Sigmoid colon (tissue), 7 donors: Measurements from ENCODE around the gene IVD. TPM values are rescaled to one million over a fixed set of nuclear protein-coding genes. Genes with fewer than 3 reads are reported as not detected.

ENCODE experiments used
- DNase-seq: peaks from one replicate; pipeline ENCODE4 v3.0.0-alpha.2; 2019
- H3K27ac ChIP-seq, 4 donors: fragments of 200-600 bp; sonication (generic); one replicate each; pipeline ENCODE4 v1.5.1; 2016 to 2019; ENCODE audit warnings: mild to moderate bottlenecking in 1 of 4
- H3K27me3 ChIP-seq, 3 donors: fragments of 200-600 bp; sonication (generic); one replicate each; pipeline ENCODE4 v1.5.1; 2019; ENCODE audit warnings: mild to moderate bottlenecking in 1 of 3
- H3K36me3 ChIP-seq, 4 donors: fragments of 200-600 bp; sonication (generic); one replicate each; pipeline ENCODE4 v1.5.1; 2016 to 2019
- H3K4me1 ChIP-seq, 4 donors: fragments of 200-600 bp; sonication (generic); one replicate each; pipeline ENCODE4 v1.5.1; 2017 to 2019
- H3K4me3 ChIP-seq, 4 donors: fragments of 200-600 bp; sonication (generic); one replicate each; pipeline ENCODE4 v1.5.1; 2017 to 2019; ENCODE audit warnings: mild to moderate bottlenecking in 2 of 4, moderate library complexity in 1 of 4
- H3K9me3 ChIP-seq, 4 donors: fragments of 200-600 bp in 3 of 4; sonication (generic) in 3 of 4; one replicate each; pipeline versions ENCODE4 v1.5.1 to v1.6.1; 2013 to 2019
- EP300 ChIP-seq, 4 donors: sonication (generic); formaldehyde crosslinking; IDR thresholded peaks; one replicate each; pipeline ENCODE4 v1.6.1; 2017; ENCODE audit warnings: antibody characterized with exemption in 4 of 4
- POLR2A ChIP-seq, 2 donors: fragments of 450-650 bp; IDR thresholded peaks; one replicate each; pipeline ENCODE4 v1.6.1; 2016; ENCODE audit warnings: antibody characterized with exemption in 2 of 2, mild to moderate bottlenecking in 2 of 2, moderate library complexity in 2 of 2
- POLR2AphosphoS5 ChIP-seq, 4 donors: sonication (generic); formaldehyde crosslinking; IDR thresholded peaks; one replicate each; pipeline ENCODE4 v1.6.1; 2017; ENCODE audit warnings: antibody characterized with exemption in 4 of 4
- WGBS, 2 donors: extraction: QIAGEN DNeasy Blood & Tissue Kit; methylation state at CpG; one replicate each; pipeline ENCODE4 v1.1.7; 2013; 5-methylcytosine and 5-hydroxymethylcytosine counted together
- intact Hi-C: fragments of 100-400 bp; cut with DNase I; formaldehyde crosslinking; loops from one replicate; pipeline ENCODE4 v1.15.1; 2023
- polyA plus RNA-seq, 3 donors: library from polyadenylated mRNA; stranded (reverse); fragments of 200-250 nt; gene quantifications; one replicate each; pipeline ENCODE4 v1.2.3, GENCODE V29; 2013
- total RNA-seq, 4 donors: library from RNA; depleted of rRNA; stranded (reverse); fragments of >200 nt; gene quantifications; one replicate each; pipeline ENCODE4 v1.1.0, GENCODE V29; 2016
- TF ChIP-seq, protein P1 (sequence below), 4 experiments: fragments of 450-650 bp in 3 of 4; fragments of 200-600 bp in 1 of 4; IDR thresholded peaks; one replicate each; pipeline ENCODE4 v1.5.1; 2016 to 2019; ENCODE audit warnings: antibody characterized with exemption in 4 of 4, mild to moderate bottlenecking in 3 of 4, moderate library complexity in 2 of 4
- donor health status: healthy with polysubstance abuse.
- donor health status: Bipolar disorder and iron deficiency.
- donor health status: healthy.

The IVD gene
- total and polyA plus RNA-seq, 7 donors, result 28.8 to 59.9 (median 50.8) TPM

DNA sequence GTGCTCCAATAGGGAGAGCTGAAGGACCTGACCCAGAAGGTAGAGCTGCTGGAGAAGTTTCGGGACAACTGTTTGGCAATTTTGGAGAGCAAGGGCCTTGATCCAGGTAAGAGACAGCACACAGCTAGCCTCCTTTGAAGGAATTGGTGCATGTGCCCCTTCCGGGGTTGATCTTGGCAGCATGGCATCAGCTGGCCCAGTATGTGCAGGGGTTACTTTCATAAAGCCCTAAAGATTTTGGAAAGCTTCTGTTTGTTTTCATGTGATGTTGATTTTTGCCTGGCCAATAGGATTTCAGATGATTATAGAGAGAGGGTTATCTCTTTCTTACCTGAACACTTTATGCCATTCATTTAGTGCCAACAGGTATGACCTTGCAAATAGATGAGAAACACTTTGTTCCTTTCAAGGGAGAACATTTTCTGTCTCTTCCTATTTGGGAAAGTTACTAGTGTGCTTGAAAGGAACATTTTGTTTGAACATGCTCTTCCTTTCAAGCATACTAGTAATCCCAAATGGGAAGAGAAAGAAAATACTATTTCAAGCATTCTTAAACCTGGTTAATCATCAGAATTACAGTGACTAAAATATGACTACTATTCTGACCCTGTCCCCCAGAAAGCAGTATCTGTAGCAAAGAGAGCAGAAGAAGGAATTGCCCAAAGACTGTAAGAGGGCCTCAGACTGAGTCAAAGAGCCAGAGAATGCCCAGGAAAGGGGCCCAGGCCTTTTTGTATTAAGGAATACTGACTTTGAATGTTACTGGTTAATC lies 15.6 kb upstream of the IVD start:
- intact Hi-C loops, result no loop called here
- Histone ChIP-seq H3K4me1 (no peaks in the 10 kb centered on the region), H3K27me3 (no peaks in the 10 kb centered on the region), H3K9me3 (no peaks in the 10 kb centered on the region), H3K27ac (no peak overlapping the region), H3K36me3 (peaks cover 6 to 66% (median 19%) of the 10 kb centered on the region in 4 donors), H3K4me3 (no peak overlapping the region)
- DNase-seq, result no peak
- no peak for TF ChIP-seq POLR2A (IDR thresholded peaks at IDR 0.05)
- TF ChIP-seq POLR2AphosphoS5 (IDR thresholded peaks at IDR 0.05), result no peak
- TF ChIP-seq, protein P1, sequence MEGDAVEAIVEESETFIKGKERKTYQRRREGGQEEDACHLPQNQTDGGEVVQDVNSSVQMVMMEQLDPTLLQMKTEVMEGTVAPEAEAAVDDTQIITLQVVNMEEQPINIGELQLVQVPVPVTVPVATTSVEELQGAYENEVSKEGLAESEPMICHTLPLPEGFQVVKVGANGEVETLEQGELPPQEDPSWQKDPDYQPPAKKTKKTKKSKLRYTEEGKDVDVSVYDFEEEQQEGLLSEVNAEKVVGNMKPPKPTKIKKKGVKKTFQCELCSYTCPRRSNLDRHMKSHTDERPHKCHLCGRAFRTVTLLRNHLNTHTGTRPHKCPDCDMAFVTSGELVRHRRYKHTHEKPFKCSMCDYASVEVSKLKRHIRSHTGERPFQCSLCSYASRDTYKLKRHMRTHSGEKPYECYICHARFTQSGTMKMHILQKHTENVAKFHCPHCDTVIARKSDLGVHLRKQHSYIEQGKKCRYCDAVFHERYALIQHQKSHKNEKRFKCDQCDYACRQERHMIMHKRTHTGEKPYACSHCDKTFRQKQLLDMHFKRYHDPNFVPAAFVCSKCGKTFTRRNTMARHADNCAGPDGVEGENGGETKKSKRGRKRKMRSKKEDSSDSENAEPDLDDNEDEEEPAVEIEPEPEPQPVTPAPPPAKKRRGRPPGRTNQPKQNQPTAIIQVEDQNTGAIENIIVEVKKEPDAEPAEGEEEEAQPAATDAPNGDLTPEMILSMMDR (IDR thresholded peaks at IDR 0.05), result no peak
- no peak for TF ChIP-seq EP300 (IDR thresholded peaks at IDR 0.05)
- 96 to 97% methylated on average over 2 of the region's 2 CpGs for WGBS, 2 donors

DNA sequence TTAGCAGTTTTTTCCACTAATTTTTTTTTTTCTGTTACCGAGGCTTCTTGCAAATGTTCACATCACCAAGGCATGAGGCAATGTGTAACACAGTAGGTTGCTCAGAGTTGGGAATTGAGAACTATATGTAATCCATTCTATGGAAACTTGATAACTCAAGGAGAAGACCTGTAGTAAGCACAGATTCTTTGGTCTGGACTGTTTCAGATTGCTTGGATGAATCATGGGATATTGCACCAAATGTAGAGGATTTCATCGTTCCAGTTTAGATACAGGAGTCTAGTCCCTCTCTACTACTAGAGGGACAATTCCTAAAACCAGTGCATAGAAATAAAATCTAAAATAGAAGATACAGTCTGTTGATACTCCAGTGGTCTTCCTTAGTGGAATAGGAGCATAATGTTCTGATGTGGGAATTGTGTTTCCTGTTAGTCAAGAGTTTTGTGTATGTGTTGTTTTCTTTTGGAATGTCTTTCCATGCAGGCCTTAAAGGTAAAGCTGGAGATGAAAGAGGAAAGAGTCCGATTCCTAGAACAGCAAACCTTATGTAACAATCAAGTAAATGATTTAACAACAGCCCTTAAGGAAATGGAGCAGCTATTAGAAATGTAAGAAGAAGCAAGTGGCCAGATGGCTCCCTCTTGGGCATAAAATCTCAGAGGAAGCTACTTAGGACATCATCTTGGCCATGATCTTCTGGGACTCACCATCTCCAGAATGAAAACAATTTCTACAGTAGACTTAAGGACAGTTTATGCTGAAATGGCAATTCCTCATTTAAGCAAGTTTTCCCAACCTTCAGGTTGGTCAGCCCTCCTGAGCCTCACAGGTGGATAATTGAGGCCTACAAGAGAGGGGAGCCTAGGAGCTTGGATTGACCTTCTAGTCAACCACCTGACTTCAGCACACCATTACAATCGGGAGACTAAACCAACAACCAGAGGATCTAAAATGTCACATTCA lies 12.3 kb upstream of the IVD start:
- Histone ChIP-seq H3K27me3 (no peaks in the 10 kb centered on the region), H3K4me1 (no peaks in the 10 kb centered on the region), H3K36me3 (peaks cover 0 to 54% (median 17%) of the 10 kb centered on the region in 4 donors), H3K9me3 (no peaks in the 10 kb centered on the region), H3K27ac (no peak overlapping the region), H3K4me3 (no peak overlapping the region)
- intact Hi-C loops, result no loop called here
- DNase-seq, result no peak
- TF ChIP-seq POLR2A (IDR thresholded peaks at IDR 0.05) (no peak), EP300 (IDR thresholded peaks at IDR 0.05) (no peak), POLR2AphosphoS5 (IDR thresholded peaks at IDR 0.05) (no peak)
- TF ChIP-seq, protein P1 (IDR thresholded peaks at IDR 0.05), result no peak
- WGBS, 2 donors, result 80 to 87% methylated on average over 4 of the region's 4 CpGs

DNA sequence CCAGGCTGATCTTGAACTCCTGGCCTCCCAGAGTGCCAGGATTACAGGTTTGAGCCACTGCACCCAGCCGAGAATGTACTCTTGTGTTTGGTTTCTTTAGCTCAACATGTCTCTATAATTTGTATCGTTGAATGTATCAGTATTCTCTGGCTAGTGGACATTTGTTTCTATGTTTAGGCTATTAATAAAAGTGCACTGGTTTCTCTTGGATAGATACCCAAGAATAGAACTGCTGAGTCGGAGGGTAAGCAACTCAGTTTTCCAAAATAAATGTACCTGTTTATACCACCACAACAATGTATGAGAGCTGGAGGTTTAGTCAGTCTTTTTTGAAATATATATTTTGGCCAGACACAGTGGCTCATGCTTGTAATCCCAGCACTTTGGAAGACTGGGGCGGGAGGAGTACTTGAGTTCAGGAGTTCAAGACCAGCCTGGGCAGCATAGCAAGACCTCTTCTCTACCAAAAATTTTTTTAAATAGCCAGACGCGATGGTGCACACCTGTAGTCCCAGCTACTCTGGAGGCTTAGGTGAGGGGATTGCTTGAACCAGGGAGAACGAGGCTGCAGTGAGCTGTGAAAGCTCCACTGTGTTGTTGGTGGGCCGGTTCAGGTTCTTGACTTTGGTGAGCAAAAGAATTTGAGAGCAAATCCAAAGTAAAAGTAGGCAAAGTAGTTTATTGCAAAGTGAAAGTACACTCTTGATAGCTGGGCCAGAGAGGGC lies 7.7 kb upstream of the IVD start:
- no peak for TF ChIP-seq POLR2AphosphoS5 (IDR thresholded peaks at IDR 0.05)
- TF ChIP-seq POLR2A (IDR thresholded peaks at IDR 0.05), result no peak
- TF ChIP-seq, protein P1 (IDR thresholded peaks at IDR 0.05), result no peak
- no peak for TF ChIP-seq EP300 (IDR thresholded peaks at IDR 0.05)
- intact Hi-C loops, result no loop called here

DNA sequence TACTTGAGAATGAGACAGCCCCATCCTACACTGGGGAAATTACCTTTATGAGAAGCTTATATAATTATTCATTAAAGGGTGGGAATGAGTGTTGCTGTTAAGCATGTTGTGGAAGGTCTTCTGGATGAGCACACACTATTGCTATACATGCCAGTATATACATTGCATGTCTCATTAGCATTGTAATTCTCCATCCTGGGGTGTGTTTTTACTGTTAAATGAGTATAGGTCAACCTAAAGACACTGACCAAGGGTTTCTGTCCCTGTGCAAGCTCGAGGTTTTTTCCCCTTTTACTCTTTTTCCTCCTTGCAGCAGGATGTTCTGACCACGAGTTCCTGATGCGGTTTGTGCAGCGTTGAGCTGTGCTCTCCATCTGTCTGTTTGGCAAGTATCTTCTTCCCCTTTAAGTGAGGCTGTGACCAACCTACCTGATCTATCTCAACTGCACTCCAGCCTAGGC lies 7.2 kb upstream of the IVD start:
- no peaks in the 10 kb centered on the region for H3K27me3 ChIP-seq
- WGBS, 2 donors, result 44 to 65% methylated on average over 4 of the region's 4 CpGs
- H3K27ac ChIP-seq, result no peak overlapping the region
- TF ChIP-seq, protein P1 (IDR thresholded peaks at IDR 0.05), result no peak
- TF ChIP-seq EP300 (IDR thresholded peaks at IDR 0.05) (no peak), POLR2A (IDR thresholded peaks at IDR 0.05) (no peak), POLR2AphosphoS5 (IDR thresholded peaks at IDR 0.05) (no peak)
- no peaks in the 10 kb centered on the region for H3K9me3 ChIP-seq
- no peak for DNase-seq
- H3K4me1 ChIP-seq, result no peaks in the 10 kb centered on the region
- peaks cover 0 to 9% (median 2%) of the 10 kb centered on the region in 4 donors for H3K36me3 ChIP-seq
- H3K4me3 ChIP-seq, result no peak overlapping the region
- intact Hi-C loops, result no loop called here

More for the DNA sequence above, 7.7 kb upstream of the IVD start:
- H3K4me3 ChIP-seq, result no peak overlapping the region
- 84 to 92% methylated on average over 8 of the region's 8 CpGs for WGBS, 2 donors
- H3K4me1 ChIP-seq, result no peaks in the 10 kb centered on the region
- no peaks in the 10 kb centered on the region for H3K9me3 ChIP-seq
- no peaks in the 10 kb centered on the region for H3K27me3 ChIP-seq
- no peak for DNase-seq
- H3K36me3 ChIP-seq, result peaks cover 0 to 15% (median 2%) of the 10 kb centered on the region in 4 donors
- H3K27ac ChIP-seq, result no peak overlapping the region
